NB4 (cell line): Measurements from ENCODE around the gene HECTD3.
"Not testable (repeated sequence)": the region's sequence is repeated elsewhere in the genome, so short reads cannot be mapped to it uniquely, and the experiment has no call there.

Source experiments
- DNase-seq: peaks from one replicate; pipeline ENCODE4 v3.0.0; 2010; ENCODE audit warnings: low read depth
- H3K4me3 ChIP-seq: one replicate; pipeline ENCODE4 v1.5.1; 2011; ENCODE audit warnings: mild to moderate bottlenecking, low read depth, low read length, moderate library complexity
- CTCF ChIP-seq: IDR thresholded peaks from one replicate; pipeline ENCODE4 v1.5.1; 2012; ENCODE audit warnings: low read depth, low read length
- MAX ChIP-seq: IDR thresholded peaks from 2 replicates; pipeline ENCODE4 v1.6.1; 2011; ENCODE audit warnings: low read depth, low read length
- MYC ChIP-seq: IDR thresholded peaks from 2 replicates; pipeline ENCODE4 v1.6.1; 2011; ENCODE audit warnings: low read depth, low read length
- POLR2A ChIP-seq: IDR thresholded peaks from 2 replicates; pipeline ENCODE4 v1.6.1; 2011; ENCODE audit warnings: mild to moderate bottlenecking; ENCODE audit not compliant: insufficient read length; ENCODE audit errors: extremely low read depth

HECTD3 gene

GRCh38 chr1:45003741-45004140 is 7.4 kb downstream of the HECTD3 start:
- DNase-seq, result no peak
- no peak for TF ChIP-seq CTCF
- TF ChIP-seq MAX, result no peak
- TF ChIP-seq POLR2A, result no peak
- no peak overlapping the region for H3K4me3 ChIP-seq

GRCh38 chr1:45002650-45003645 is 8.2 kb downstream of the HECTD3 start:
- DNase-seq, result no peak
- TF ChIP-seq POLR2A, result no peak
- no peak for TF ChIP-seq MAX
- TF ChIP-seq MYC, result no peak
- TF ChIP-seq CTCF, result no peak
- no peak overlapping the region for H3K4me3 ChIP-seq

GRCh38 chr1:45001576-45001975 is 9.5 kb downstream of the HECTD3 start:
- not testable (repeated sequence) for H3K4me3 ChIP-seq, DNase-seq

GRCh38 chr1:45001011-45001481 is 10.1 kb downstream of the HECTD3 start:
- DNase-seq, result no peak
- no peak overlapping the region for H3K4me3 ChIP-seq
- no peak for TF ChIP-seq MYC
- no peak for TF ChIP-seq CTCF
- no peak for TF ChIP-seq MAX
- no peak for TF ChIP-seq POLR2A

GRCh38 chr1:44999232-44999631 is 11.9 kb downstream of the HECTD3 start:
- TF ChIP-seq MYC (no peak), CTCF (no peak), MAX (no peak), POLR2A (no peak)
- no peak overlapping the region for H3K4me3 ChIP-seq
- DNase-seq, result no peak

GRCh38 chr1:44995467-44996238 is 15.5 kb downstream of the HECTD3 start:
- no peak overlapping the region for H3K4me3 ChIP-seq
- TF ChIP-seq POLR2A (no peak), MYC (no peak)
- DNase-seq, result no peak
